Mesothelial cell of epicardium (in vitro differentiated cells): ENCODE measurements around the gene BCR. TPM values are rescaled to one million over a fixed set of nuclear protein-coding genes. Genes with fewer than 3 reads are reported as not detected.

ENCODE experiments used
- DNase-seq, 2 experiments: peaks; one replicate each; pipeline ENCODE4 v3.0.0; 2021; ENCODE audit warnings: low spot score in 2 of 2; ENCODE audit not compliant: unreplicated experiment in 2 of 2
- H3K27ac Mint-ChIP-seq: 2 replicates; pipeline ENCODE4 v1.8.0; 2021; ENCODE audit warnings: mixed read lengths
- H3K27me3 Mint-ChIP-seq: 2 replicates; pipeline ENCODE4 v1.8.0; 2021; ENCODE audit warnings: low read depth, mixed read lengths
- H3K36me3 Mint-ChIP-seq: 2 replicates; pipeline ENCODE4 v1.8.0; 2021; ENCODE audit warnings: mixed read lengths
- H3K4me1 Mint-ChIP-seq: 2 replicates; pipeline ENCODE4 v1.8.0; 2021; ENCODE audit warnings: mixed read lengths
- H3K4me3 Mint-ChIP-seq: 2 replicates; pipeline ENCODE4 v1.8.0; 2021; ENCODE audit warnings: mild to moderate bottlenecking, moderate library complexity, mixed read lengths
- H3K9me3 Mint-ChIP-seq: 2 replicates; pipeline ENCODE4 v1.8.0; 2021; ENCODE audit warnings: mixed read lengths
- total RNA-seq: library from RNA; stranded (reverse); gene quantifications from 3 replicates; pipeline ENCODE4 v1.2.1, GENCODE V29; 2021
- TF ChIP-seq, protein P1 (sequence below): fragments of 200-600 bp; sonication (generic); IDR thresholded peaks from one replicate; pipeline ENCODE4 v1.5.0; 2021; ENCODE audit warnings: antibody characterized with exemption; ENCODE audit not compliant: unreplicated experiment

The BCR gene
- total RNA-seq, 1 donor from 2014 or later = 72.4 TPM

DNA sequence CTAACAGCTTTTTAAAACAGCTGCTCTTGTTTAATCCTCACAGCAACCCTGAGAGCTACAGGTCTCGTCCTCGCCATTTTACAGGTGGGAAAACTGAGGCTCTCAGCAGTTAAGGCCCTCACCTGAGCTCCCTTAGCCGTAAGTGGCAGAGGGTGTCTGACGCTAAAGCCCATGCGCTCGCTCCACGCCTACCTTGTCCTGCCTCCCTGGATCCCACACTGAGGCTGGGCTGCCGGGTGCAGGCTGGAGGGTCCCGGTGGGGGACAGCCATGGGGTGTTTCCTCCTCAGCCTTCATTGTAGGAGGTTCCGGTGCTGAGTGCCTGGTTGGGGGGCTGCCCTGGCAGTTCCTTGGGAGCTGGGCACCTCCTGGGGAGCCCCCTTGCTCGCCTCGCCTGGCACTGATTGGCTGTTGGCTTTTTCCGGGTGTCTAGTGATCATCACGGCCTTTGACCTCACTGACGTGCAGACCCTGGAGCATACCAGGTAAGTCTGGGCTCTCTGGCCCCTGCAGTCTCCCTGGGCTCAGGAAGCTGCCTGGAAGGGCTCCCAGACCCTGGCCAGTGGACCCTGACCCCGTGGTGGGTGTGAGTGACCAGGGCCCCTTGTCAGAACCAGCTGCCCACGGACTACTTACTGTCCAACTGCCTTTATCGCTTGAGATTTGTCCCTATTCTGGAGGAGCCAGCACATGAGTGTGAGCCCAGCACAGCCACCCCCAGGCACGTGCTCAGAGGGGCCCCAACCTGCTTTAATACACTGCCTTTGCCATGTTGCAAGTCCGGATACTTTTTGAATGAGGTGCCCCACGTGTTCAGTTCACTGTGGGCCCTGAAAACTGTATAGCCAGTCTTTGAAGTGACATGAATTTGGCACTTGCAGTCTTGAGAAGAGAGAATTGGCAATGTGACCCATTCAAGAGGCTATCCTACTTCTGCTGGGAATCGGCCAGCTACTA lies 22.5 kb upstream of the BCR start:
- Mint-ChIP-seq H3K4me1 (peaks cover 2% of the 10 kb centered on the region), H3K27me3 (no peaks in the 10 kb centered on the region), H3K36me3 (peaks cover 5% of the 10 kb centered on the region), H3K9me3 (no peaks in the 10 kb centered on the region), H3K4me3 (no peak overlapping the region), H3K27ac (no peak overlapping the region)
- TF ChIP-seq, protein P1, sequence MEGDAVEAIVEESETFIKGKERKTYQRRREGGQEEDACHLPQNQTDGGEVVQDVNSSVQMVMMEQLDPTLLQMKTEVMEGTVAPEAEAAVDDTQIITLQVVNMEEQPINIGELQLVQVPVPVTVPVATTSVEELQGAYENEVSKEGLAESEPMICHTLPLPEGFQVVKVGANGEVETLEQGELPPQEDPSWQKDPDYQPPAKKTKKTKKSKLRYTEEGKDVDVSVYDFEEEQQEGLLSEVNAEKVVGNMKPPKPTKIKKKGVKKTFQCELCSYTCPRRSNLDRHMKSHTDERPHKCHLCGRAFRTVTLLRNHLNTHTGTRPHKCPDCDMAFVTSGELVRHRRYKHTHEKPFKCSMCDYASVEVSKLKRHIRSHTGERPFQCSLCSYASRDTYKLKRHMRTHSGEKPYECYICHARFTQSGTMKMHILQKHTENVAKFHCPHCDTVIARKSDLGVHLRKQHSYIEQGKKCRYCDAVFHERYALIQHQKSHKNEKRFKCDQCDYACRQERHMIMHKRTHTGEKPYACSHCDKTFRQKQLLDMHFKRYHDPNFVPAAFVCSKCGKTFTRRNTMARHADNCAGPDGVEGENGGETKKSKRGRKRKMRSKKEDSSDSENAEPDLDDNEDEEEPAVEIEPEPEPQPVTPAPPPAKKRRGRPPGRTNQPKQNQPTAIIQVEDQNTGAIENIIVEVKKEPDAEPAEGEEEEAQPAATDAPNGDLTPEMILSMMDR = no peak
- no peak for DNase-seq

DNA sequence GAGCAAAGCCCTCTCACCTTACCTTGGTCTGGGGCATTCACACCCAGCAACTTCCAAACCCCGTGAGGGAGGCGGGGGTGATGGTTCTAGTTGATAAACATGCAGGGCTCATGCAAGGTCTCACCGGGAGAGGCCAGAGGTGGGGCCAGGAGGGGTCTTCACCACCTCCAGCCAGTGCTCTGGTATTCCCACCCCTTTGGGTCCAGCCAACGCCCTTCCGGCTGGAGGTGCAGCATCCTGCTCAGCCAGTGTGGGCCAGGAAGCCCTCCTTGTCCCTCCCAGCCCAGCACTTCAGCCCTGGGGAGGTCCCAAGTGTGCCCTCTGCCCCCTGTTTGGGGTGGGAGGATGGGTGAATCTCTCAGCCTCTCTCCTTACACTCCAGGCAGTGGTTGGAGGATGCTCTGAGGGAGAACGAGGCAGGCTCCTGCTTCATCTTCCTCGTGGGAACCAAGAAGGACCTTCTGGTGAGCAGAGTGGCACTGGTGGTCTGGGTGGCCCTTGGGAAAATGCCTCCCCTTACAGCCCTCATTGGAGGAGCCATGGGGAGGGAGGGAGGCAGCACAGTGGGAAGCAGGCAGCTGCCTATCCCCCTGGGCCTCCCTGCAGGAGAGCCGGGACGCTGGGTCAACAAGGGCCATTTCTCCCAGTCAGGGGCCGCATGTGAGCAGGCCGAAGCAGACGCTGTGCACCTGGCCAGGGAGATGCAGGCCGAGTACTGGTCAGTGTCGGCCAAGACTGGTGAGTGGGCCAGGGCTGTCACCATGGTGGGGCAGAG lies 21.6 kb upstream of the BCR start:
- no peak for DNase-seq
- Mint-ChIP-seq H3K9me3 (no peaks in the 10 kb centered on the region), H3K4me3 (no peak overlapping the region), H3K4me1 (peaks cover 2% of the 10 kb centered on the region), H3K27me3 (no peaks in the 10 kb centered on the region), H3K36me3 (peaks cover 5% of the 10 kb centered on the region), H3K27ac (no peak overlapping the region)
- TF ChIP-seq, protein P1 = no peak

DNA sequence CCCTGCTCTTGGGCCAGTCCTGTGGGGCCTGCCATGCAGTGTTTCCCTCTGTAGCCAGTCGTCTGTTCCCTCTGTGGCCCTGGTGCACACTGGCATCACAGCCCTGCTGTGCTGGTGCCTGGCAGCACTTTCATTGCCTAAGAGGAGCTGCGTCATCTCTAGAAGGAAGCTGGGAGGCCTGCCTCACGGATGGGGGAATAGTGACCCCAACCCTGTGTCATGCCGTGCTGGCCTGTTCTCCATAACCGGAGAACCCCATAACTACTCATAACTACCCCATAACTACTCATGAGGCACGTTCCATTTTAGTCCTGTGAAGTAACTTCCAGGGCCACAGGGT lies 21.0 kb upstream of the BCR start:
- DNase-seq = no peak
- no peak overlapping the region for H3K4me3 Mint-ChIP-seq
- peaks cover 5% of the 10 kb centered on the region for H3K36me3 Mint-ChIP-seq
- no peaks in the 10 kb centered on the region for H3K9me3 Mint-ChIP-seq
- no peaks in the 10 kb centered on the region for H3K27me3 Mint-ChIP-seq
- H3K4me1 Mint-ChIP-seq = peaks cover 2% of the 10 kb centered on the region
- TF ChIP-seq, protein P1 = no peak
- no peak overlapping the region for H3K27ac Mint-ChIP-seq

DNA sequence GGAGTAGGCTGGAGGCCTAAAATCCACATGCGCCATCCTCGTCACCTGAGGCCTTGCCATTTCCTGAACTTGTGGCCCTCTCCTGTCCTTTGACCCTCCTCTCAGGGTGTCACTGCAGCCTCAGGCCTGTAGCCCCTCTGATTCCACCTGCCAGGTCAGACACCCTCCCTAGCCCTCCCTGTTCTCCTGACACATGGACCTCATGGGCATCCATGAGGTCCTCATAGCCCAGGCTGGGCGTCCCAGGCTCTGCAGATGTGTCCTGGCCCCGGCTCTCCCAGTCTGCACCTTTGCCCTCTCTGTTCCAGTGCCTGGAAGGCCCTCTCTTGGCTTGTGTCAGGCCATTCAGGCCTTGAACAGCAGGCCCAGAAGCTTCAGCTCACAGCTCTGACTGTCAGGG lies 19.3 kb upstream of the BCR start:
- Mint-ChIP-seq H3K36me3 (no peaks in the 10 kb centered on the region), H3K27ac (no peak overlapping the region), H3K4me1 (peaks cover 2% of the 10 kb centered on the region), H3K9me3 (no peaks in the 10 kb centered on the region), H3K4me3 (no peak overlapping the region), H3K27me3 (no peaks in the 10 kb centered on the region)
- DNase-seq = no peak
- TF ChIP-seq, protein P1 = no peak

DNA sequence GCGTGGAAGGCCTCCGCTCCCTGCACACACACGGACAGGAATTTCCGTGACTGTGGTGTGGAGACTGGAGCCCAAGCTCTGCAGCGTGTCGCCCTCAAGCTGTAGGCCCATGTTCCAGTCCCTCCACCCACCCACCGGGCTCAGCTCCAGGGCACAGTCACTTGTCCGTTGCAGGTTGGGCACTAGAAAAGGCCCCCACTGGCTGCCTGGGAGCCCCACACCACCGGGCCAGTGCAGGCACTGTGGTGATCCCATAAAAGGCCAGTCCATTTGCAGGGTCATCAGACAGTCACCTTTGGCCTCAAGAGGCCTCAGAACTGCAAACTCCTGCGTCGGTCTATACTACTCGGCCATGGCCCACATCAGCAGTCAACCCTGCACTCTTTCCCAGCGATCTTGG lies 18.7 kb upstream of the BCR start:
- Mint-ChIP-seq H3K4me1 (no peaks in the 10 kb centered on the region), H3K27ac (no peak overlapping the region), H3K27me3 (no peaks in the 10 kb centered on the region), H3K36me3 (no peaks in the 10 kb centered on the region), H3K4me3 (no peak overlapping the region), H3K9me3 (no peaks in the 10 kb centered on the region)
- DNase-seq = no peak
- TF ChIP-seq, protein P1 = no peak
